Upper lobe of right lung (tissue), 1 donor: Measurements from ENCODE around the gene ADAM22. TPM values are rescaled to one million over a fixed set of nuclear protein-coding genes. Genes with fewer than 3 reads are reported as not detected.
A peak's percentile ranks its signal among the peaks of the same experiment; 100 is the strongest.
"Not testable (repeated sequence)": the region's sequence is repeated elsewhere in the genome, so short reads cannot be mapped to it uniquely, and the experiment has no call there.

Source experiments
- ATAC-seq: fragments of 200-7000 bp; cut with Tn5 transposase; one replicate; pipeline ENCODE4 v1.9.1; 2020; ENCODE audit warnings: mild to moderate bottlenecking, moderate library complexity
- DNase-seq: peaks from one replicate; pipeline ENCODE4 v3.0.0-alpha.2; 2020
- H3K27ac ChIP-seq: fragments of 200-600 bp; one replicate; pipeline ENCODE4 v1.8.0; 2022
- H3K27me3 ChIP-seq: fragments of 200-600 bp; one replicate; pipeline ENCODE4 v1.8.0; 2022; ENCODE audit warnings: mild to moderate bottlenecking
- H3K36me3 ChIP-seq: fragments of 200-600 bp; one replicate; pipeline ENCODE4 v1.8.0; 2022
- H3K4me1 ChIP-seq: fragments of 200-600 bp; one replicate; pipeline ENCODE4 v1.8.0; 2022
- H3K4me3 ChIP-seq: fragments of 200-600 bp; one replicate; pipeline ENCODE4 v1.8.0; 2022; ENCODE audit warnings: mild to moderate bottlenecking
- H3K9me3 ChIP-seq: fragments of 200-600 bp; one replicate; pipeline ENCODE4 v1.8.0; 2022
- intact Hi-C: fragments of 100-400 bp; cut with DNase I; formaldehyde crosslinking; loops from one replicate; pipeline ENCODE4 v1.11.0; 2022
- total RNA-seq: library from RNA; stranded (reverse); fragmentation: NEBNext Ultra II Directional; extraction: Animal tissue kit (Norgen Biotek cat#: 25700); gene quantifications from one replicate; pipeline ENCODE4 v1.2.1, GENCODE V29; 2021
- TF ChIP-seq, protein P1 (sequence below): fragments of 200-600 bp; IDR thresholded peaks from one replicate; pipeline ENCODE4 v1.8.0; 2022; ENCODE audit warnings: antibody characterized with exemption
- donor health status: DM: no; HTN: yes; CAD: no; lungs with severe emphysema.

The ADAM22 gene
- total RNA-seq, 1 donor from 2014 or later = 4.3 TPM

GRCh38 chr7:87933605-87933952 lies 472 bp upstream of the ADAM22 start:
- peaks cover 5% of the 10 kb centered on the region for H3K27me3 ChIP-seq

DNA sequence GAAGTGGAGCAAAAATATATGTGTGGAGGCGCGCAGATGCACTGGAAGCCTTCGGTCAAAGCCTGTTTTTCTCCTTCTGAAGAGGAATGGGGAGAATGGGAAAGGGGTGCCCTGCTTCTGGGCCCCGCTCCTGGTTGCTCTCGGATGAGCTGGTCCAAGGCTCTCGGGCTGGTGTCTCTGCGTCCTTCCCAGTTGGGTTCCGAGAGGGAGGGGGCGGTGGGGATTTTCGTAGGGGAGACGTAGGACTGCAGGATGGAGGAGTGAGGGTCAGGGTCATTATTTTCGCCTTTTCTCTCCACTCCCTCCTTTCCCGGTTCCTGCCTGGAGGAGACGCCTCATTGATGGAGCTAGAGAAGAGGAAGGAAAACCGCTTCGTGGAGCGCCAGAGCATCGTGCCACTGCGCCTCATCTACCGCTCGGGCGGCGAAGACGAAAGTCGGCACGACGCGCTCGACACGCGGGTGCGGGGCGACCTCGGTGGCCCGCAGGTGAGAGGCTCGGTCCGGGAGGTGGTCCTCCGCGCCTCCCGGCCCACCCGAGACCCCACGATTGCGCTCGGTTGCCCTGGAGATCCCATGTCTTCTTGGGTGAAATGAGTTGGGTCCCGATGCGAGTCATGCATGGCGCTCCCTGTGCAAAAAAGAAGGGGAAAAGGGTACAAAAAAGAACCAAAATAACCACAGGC lies 790 bp downstream of the ADAM22 start:
- intact Hi-C loops = no loop called here
- no peak overlapping the region for H3K27ac ChIP-seq
- no peak for ATAC-seq

More at GRCh38 chr7:87933605-87933952, 472 bp upstream of the ADAM22 start:
- DNase-seq = no peak
- Histone ChIP-seq H3K36me3 (no peaks in the 10 kb centered on the region), H3K4me3 (peak overlapping the region; percentile 68), H3K9me3 (no peaks in the 10 kb centered on the region), H3K4me1 (peaks cover 7% of the 10 kb centered on the region), H3K27ac (peak overlapping the region; percentile 14)
- intact Hi-C loops = no loop called here
- TF ChIP-seq, protein P1, sequence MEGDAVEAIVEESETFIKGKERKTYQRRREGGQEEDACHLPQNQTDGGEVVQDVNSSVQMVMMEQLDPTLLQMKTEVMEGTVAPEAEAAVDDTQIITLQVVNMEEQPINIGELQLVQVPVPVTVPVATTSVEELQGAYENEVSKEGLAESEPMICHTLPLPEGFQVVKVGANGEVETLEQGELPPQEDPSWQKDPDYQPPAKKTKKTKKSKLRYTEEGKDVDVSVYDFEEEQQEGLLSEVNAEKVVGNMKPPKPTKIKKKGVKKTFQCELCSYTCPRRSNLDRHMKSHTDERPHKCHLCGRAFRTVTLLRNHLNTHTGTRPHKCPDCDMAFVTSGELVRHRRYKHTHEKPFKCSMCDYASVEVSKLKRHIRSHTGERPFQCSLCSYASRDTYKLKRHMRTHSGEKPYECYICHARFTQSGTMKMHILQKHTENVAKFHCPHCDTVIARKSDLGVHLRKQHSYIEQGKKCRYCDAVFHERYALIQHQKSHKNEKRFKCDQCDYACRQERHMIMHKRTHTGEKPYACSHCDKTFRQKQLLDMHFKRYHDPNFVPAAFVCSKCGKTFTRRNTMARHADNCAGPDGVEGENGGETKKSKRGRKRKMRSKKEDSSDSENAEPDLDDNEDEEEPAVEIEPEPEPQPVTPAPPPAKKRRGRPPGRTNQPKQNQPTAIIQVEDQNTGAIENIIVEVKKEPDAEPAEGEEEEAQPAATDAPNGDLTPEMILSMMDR = no peak
- ATAC-seq = no peak

GRCh38 chr7:87935384-87935706 lies 1.3 kb downstream of the ADAM22 start:
- intact Hi-C loops = no loop called here
- Histone ChIP-seq H3K4me1 (peaks cover 7% of the 10 kb centered on the region), H3K4me3 (peak overlapping the region; percentile 68), H3K36me3 (no peaks in the 10 kb centered on the region), H3K9me3 (no peaks in the 10 kb centered on the region), H3K27me3 (peaks cover 5% of the 10 kb centered on the region), H3K27ac (no peak overlapping the region)
- TF ChIP-seq, protein P1 = no peak
- ATAC-seq (no peak), DNase-seq (no peak)

More for the DNA sequence above, 790 bp downstream of the ADAM22 start:
- DNase-seq = no peak
- TF ChIP-seq, protein P1 = no peak
- Histone ChIP-seq H3K4me1 (peaks cover 7% of the 10 kb centered on the region), H3K27me3 (peaks cover 5% of the 10 kb centered on the region), H3K4me3 (peak overlapping the region; percentile 68), H3K9me3 (no peaks in the 10 kb centered on the region), H3K36me3 (no peaks in the 10 kb centered on the region)

GRCh38 chr7:87941138-87941537 lies 7.1 kb downstream of the ADAM22 start:
- ATAC-seq (no peak), DNase-seq (no peak)
- no peaks in the 10 kb centered on the region for H3K4me1 ChIP-seq
- no peaks in the 10 kb centered on the region for H3K9me3 ChIP-seq
- no peaks in the 10 kb centered on the region for H3K27me3 ChIP-seq
- TF ChIP-seq, protein P1 = no peak
- no peaks in the 10 kb centered on the region for H3K36me3 ChIP-seq
- no peak overlapping the region for H3K27ac ChIP-seq
- H3K4me3 ChIP-seq = no peak overlapping the region
- intact Hi-C loops = no loop called here

GRCh38 chr7:87944547-87944946 lies 10.5 kb downstream of the ADAM22 start:
- intact Hi-C loops = no loop called here

GRCh38 chr7:87945926-87946325 lies 11.9 kb downstream of the ADAM22 start:
- H3K4me1 ChIP-seq, DNase-seq, H3K36me3 ChIP-seq, intact Hi-C loops, H3K9me3 ChIP-seq, H3K4me3 ChIP-seq, ATAC-seq, H3K27ac ChIP-seq, H3K27me3 ChIP-seq: not testable (repeated sequence)

More at GRCh38 chr7:87944547-87944946, 10.5 kb downstream of the ADAM22 start:
- Histone ChIP-seq H3K27ac (no peak overlapping the region), H3K36me3 (no peaks in the 10 kb centered on the region), H3K4me3 (no peak overlapping the region), H3K4me1 (no peaks in the 10 kb centered on the region), H3K9me3 (no peaks in the 10 kb centered on the region), H3K27me3 (no peaks in the 10 kb centered on the region)
- TF ChIP-seq, protein P1 = no peak
- DNase-seq (no peak), ATAC-seq (no peak)
